Left hindlimb (tissue), 1 donor: ENCODE results near the gene PRAMEF14.
"Not testable (repeated sequence)": the region's sequence is repeated elsewhere in the genome, so short reads cannot be mapped to it uniquely, and the experiment has no call there.

Source experiments
- DNase-seq: peaks from one replicate; pipeline ENCODE4 v3.0.0-alpha.2; 2018

The PRAMEF14 gene, protein sequence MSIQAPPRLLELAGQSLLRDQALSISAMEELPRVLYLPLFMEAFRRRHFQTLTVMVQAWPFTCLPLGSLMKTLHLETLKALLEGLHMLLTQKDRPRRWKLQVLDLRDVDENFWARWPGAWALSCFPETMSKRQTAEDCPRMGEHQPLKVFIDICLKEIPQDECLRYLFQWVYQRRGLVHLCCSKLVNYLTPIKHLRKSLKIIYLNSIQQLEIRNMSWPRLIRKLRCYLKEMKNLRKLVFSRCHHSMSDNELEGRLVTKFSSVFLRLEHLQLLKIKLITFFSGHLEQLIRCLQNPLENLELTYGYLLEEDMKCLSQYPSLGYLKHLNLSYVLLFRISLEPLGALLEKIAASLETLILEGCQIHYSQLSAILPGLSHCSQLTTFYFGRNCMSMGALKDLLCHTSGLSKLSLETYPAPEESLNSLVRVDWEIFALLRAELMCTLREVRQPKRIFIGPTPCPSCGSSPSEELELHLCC

DNA sequence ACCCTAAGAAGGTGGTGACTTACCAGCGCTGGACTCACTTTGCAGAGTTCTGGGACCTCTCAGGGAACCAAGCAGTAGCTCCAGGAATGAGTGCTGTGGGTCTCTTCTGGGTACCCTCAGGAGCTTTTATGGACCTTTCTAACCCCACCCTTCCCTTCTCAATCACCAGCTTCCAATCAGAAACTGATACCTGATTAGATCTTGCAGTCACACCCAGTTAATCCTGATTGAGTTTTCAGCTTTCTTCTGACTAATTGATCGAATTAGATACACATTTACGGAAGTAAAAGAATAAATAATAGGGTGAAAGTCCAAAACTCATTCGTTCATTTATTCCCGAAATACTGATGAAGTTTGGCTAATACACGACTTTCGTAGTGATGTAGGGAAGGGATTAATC lies at the start of gene PRAMEF14:
PRAMEF14 (minus strand) TSS at position 101 of the 400 bp plus-strand sequence. CDS start 1,820 bp downstream, outside the sequence.
- DNase-seq: not testable (repeated sequence)

DNA sequence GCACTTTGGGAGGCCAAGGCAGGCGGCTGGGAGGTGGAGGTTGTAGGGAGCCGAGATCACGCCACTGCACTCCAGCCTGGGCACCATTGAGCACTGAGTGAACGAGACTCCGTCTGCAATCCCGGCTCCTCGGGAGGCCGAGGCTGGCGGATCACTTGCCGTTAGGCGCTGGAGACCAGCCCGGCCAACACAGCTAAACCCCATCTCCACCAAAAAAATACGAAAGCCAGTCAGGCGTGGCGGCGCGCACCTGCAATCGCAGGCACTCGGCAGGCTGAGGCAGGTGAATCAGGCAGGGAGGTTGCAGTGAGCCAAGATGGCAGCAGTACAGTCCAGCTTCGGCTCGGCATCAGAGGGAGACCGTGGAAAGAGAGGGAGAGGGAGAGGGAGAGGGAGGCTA lies 48.4 kb upstream of the PRAMEF14 start:
- not testable (repeated sequence) for DNase-seq

DNA sequence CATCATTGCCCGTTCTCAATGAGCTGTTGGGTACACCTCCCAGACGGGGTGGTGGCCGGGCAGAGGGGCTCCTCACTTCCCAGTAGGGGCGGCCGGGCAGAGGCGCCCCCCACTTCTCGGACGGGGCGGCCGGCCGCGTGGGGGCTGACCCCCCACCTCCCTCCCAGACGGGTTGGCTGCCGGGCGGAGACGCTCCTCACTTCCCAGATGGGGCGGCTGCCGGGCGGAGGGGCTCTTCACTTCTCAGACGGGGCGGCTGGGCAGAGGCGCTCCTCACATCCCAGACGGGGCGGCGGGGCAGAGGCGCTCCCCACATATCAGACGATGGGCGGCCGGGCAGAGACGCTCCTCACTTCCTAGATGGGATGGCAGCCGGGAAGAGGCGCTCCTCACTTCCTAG lies 47.8 kb upstream of the PRAMEF14 start:
- DNase-seq: not testable (repeated sequence)

DNA sequence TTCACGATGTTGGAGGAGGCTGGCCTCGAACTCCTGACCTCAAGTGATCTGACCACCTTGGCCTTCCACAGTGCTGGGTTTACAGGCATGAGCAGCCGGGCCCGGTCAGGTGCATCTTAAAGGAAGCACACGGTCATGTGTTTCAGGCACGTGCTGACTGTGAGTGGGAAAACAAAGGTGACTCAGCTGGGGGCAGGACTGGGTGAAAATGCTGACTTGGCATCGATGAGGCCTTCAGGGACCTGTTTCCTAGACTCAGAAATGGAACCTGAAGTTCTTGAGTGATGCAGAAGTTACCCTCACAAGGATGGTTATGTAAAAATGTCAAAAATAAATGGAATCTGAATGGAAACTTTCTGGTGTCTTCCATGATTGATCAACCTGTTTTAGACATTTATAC lies 46.1 kb upstream of the PRAMEF14 start:
- not testable (repeated sequence) for DNase-seq

DNA sequence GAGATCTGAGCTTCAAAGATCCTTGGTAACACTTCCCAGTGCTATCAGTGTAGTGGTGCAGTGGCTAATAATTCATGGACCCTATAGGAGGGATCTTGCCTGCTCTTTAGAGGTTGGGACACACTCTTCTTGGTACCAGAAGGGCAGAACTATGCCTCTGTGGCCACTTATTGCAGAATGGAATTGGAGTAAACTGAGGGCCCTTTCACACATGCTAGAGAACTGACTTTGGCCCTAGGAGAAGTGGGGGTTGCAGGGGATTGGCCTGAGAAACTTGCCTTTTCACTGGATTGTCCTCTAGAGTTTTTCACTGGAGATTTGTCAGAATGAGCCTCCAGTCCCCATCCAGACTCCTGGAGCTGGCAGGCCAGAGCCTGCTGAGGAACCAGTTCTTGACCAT lies 42.4 kb upstream of the PRAMEF14 start, which contains the start of gene PRAMEF17:
PRAMEF17 (plus strand) TSS at position 301 of the 400 bp plus-strand sequence; CDS start at position 327, 26 bp downstream.
- not testable (repeated sequence) for DNase-seq

DNA sequence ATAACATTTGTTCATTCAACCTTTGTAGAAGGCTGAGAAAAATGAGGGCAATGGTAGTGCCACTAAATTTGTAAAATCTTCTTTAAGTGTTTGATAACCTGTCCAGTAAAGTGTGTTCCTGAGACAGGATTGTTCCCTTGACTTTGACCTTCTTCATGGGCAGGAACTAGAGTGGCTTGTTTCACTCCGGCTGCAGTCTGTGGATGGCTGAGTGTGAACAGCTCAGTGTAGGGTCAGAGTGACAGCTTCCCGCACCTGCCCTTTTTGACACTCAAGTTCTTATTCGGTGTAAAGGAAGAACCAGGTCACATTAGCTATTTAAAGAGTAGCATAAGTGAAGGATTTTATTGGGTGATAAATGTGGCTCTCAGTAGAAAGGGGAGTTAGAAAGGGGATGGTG lies 33.4 kb upstream of the PRAMEF14 start:
- DNase-seq: not testable (repeated sequence)

DNA sequence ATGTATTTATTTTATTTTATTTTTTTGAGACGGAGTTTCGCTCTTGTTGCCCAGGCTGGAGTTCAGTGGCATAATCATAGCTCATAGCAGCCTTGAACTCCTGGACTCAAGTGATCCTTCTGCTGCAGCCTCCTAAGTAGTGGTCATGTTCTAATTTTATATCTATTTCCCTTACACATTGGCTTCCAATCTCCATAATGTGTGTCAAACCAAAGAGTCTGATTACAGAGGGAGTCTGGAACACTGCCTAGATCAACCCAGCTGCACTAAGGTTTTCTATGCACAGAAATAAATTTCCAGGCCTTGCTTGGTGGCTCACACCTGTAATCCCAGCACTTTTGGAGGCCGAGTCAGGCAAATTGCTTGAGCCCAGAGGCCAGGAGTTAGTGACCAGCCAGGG lies 32.0 kb upstream of the PRAMEF14 start:
- DNase-seq: not testable (repeated sequence)

DNA sequence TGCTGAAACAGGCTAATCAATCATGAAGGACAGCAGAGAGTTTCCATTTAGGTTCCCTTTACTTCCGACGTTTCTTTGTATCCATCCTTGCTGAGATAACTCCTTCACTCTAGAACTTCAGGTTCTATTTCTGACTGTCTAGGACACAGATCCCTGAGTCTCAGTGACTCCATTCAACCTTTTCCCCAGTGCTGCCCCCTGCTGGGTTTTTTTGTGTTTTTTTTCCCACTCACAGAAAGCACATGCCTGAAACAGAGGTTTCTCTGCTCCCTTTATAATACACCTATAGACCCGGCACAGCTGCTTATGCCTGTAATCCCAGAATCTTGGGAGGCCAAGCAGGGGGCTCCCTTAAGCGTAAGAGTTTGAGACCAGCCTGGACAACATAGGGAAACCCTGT lies 21.6 kb upstream of the PRAMEF14 start:
- DNase-seq: not testable (repeated sequence)

DNA sequence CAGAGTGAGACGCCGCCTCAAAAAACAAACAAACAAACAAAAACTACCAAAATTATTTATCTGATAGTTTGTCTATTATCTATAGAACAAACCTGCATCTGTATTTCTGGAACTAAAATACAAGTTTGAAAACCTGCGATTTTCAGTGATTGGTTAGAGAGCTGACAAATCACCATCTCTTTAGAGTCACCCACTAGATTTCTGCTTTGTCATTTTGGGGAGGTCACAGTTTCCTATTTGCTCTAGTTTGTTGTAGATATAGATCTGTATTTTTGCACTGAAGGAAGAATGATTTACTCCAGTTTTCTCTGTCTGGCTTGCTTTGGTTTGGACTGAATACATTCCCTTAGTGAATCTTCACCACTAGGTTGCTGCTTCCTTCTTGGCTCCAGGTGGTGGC lies 19.6 kb upstream of the PRAMEF14 start:
- not testable (repeated sequence) for DNase-seq

DNA sequence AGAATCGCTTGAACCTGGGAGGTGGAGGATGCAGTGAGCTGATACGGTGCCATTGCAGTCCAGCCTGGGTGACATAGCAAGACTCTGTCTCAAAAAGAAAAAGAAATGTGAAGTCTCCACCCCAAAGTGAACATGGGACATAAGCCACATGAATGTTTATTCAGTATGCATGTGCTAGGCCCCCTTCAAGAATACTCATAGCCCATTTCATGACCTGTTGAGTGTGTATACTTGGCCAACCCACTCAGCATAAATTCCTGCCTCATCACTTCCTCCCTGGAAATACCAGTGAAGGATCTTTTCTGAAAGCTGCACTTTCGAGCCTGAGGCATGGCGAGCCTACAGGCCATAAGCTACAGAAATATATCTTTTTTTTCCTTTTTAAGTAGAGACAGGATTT lies 18.0 kb upstream of the PRAMEF14 start:
- not testable (repeated sequence) for DNase-seq

DNA sequence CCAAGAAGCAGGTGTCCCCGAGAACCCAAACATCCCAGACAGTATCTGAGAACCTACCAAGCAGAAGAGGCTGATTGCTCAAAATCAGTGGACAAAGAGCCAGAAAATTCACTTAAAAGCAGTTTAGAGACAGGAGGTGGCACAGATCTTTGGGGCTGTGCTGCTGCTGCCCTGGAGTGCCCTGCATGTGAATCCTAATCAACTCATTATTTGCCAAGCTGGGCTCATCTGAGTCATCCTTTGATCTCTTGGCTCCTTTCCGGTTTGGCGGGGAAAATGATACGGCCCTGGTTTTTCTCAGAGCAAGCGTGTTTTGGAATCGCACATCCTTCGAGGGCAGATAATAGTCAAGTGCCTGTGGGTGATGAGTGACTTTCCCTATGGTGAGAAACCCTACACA lies 15.4 kb upstream of the PRAMEF14 start:
- not testable (repeated sequence) for DNase-seq

DNA sequence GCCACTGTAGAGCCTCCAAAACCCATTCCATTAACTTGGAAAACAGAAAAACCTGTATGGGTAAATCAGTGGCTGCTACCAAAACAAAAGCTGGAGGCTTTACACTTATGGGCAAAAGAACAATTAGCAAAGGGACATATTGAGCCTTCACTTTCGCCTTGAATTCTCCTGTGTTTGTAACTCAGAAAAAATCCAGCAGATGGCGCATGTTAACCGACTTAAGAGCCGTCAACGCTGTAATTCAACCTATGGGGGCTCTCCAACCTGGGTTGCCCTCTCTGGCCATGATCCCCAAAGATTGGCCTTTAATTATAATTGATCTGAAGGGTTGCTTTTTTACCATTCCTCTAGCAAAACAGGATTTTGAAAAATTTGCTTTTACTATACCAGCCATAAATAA lies 9.8 kb upstream of the PRAMEF14 start:
- DNase-seq: not testable (repeated sequence)

DNA sequence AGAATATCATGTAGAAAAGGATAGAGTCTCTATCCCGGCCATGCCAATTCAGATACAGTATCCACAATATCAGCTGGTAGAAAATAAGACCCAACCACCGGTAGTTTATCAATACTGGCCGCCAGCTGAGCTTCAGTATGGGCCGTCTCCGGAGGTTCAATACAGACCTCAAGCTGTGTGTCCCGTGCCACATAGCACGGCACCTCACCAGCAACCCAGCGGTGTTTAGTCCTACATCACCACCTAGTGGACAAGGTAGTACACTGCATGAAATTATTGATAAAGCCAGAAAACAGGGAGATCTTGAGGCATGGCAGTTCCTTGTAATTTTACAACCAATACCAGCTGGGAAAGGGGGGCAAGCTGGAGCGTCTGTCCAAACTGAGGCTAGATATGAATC lies 7.5 kb upstream of the PRAMEF14 start:
- not testable (repeated sequence) for DNase-seq

DNA sequence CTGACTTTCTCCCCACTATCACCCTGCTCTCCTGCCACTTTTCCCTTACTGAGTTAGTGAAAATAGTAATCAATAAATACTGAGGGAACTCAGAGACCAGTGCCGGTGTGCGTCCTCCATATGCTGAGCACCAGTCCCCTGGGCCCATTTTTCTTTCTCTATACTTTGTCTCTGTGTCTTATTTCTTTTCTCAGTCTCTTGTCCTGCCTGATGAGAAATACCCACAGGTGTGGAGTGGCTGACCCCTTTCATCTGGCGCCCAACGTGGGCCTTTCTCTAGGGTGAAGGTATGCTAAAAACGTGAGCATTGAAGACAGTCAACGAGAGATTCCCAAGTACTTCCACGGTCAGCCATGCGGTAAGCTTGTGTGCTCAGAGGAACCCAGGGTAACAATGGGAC lies 6.5 kb upstream of the PRAMEF14 start:
- not testable (repeated sequence) for DNase-seq

DNA sequence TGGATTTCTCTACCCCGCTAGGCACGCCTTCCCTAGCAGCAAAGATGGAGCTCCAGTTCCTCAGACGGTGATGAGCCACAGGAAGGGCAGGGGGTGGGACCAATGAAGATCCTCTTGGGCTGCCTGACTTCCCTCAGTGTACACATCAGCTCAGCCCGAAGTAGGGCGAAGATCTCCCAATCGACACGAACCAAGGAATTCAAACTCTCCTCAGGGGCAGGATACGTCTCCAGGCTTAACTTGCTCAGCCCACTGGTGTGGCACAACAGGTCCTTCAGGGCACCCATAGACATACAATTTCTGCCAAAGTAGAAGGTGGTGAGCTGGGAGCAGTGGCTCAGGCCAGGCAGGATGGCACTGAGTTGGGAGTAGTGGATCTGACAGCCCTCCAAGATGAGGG lies 4.4 kb downstream of the PRAMEF14 start:
- DNase-seq: not testable (repeated sequence)

DNA sequence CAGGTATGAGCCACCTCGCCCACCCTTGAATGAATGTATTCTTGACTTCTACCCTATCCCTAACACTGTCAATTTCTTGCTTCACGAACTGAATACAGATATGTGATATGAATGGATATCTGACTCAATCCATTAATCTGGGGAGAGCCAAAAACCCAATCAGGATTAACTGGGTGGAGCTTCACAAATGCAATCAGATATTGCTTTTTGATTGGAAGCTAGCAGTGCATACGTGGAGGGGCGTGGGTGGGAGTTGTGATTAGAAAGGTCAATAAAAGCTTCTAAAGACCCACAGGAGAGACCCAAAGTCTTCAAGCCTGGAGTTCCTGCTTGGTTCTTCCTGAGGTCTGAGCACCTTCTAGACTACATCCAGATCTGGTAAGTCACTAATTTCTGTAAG lies 31.7 kb downstream of the PRAMEF14 start, which contains the start of gene PRAMEF15:
PRAMEF15 (plus strand) TSS at position 301 of the 400 bp plus-strand sequence. CDS start 2,827 bp downstream, outside the sequence.
- DNase-seq: not testable (repeated sequence)

DNA sequence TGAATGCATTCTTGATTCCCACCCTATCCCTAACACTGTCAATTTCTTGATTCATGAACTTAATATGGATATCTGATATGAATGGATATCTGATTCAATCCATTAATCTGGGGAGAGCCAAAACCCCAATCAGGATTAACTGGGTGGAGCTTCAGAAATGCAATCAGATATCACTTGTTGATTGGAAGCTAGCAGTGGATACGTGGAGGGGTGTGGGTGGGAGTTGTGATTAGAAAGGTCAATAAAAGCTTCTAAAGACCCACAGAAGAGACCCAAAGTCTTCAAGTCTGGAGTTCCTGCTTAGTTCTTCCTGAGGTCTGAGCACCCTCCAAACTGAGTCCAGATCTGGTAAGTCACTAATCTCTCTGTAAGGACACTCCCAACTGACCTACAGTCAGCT lies 43.7 kb downstream of the PRAMEF14 start, which contains the start of gene PRAMEF33:
PRAMEF33 (plus strand) TSS at position 301 of the 400 bp plus-strand sequence. CDS start 2,416 bp downstream, outside the sequence.
- not testable (repeated sequence) for DNase-seq

DNA sequence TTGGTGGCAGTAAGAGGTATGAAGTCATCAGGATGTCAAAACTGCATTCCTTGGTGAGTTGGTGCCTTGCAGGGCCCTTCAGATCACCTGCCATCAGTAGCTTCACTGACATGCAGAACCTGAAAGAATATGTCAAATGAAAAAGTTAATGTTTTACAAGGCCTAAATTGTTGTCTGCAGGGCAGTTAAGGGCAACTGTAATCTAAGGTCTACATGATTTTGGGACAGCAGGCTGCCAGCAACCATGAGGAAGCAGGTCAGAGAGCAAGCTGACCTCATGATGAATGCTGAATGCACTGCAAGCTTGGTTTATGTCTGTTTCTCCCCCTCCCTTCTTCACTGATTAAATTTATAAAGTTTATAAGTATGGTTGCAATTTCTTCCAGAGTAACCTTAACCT lies 44.7 kb downstream of the PRAMEF14 start:
- DNase-seq: not testable (repeated sequence)

DNA sequence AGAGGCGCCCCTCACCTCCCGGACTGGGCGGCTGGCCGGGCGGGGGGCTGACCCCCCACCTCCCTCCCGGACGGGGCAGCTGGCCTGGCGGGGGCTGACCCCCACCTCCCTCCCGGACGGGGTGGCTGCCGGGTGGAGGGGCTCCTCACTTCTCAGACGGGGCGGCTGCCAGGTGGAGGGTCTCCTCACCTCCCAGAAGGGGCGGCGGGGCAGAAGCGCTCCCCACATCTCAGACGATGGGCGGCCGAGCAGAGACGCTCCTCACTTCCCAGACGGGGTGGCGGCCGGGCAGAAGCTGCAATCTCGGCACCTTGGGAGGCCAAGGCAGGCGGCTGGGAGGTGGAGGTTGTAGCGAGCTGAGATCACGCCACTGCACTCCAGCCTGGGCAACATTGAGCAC lies 48.2 kb downstream of the PRAMEF14 start:
- not testable (repeated sequence) for DNase-seq

DNA sequence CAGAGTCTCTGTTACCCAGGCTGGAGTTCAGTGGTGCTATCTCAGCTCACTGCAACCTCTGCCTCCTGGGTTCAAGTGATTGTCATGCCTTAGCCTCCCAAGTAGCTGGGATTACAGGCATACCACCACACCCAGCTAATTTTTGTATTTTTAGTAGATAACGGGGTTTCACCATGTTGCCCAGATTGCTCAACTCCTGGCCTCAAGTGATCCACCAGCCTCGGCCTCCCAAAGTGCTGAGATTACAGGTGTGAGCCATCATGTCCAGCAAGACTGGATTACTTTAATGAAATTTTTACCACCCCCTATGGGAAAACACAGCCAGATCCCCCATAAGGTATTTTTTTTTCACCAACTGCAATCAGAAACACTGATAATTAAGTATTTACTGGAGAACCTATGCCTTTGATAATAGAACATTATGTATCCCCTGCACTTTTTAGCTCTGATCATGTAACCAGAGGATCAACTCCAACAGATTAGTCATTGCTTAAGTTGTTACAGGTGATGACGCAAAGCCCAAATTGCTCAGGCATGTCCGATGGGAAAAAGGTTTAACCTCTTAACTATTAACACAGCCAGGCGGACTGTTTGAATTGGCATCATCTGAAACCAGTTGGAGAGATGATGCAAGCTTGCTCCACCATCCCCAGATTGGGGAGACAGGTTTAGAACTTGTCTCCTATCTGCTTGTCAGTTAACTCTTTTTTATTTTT lies 49.6 kb downstream of the PRAMEF14 start:
- DNase-seq: not testable (repeated sequence)
